Activated T-helper 2 cell treated with anti-CD3 and anti-CD28 coated beads, Interferon-gamma antibody, Interleukin-2, Interleukin-4, amounts not matched to agents 10 μg/mL and 5 μg/mL and 100 μg/mL, durations not matched to agents 14 hours and 24 hours and 36 hours (primary cell): ENCODE measurements around the gene TRIM56. TPM values are rescaled to one million over a fixed set of nuclear protein-coding genes. Genes with fewer than 3 reads are reported as not detected.
"Not testable (repeated sequence)": the region's sequence is repeated elsewhere in the genome, so short reads cannot be mapped to it uniquely, and the experiment has no call there.

Experiments
- DNase-seq: peaks from one replicate; pipeline ENCODE4 v3.0.0; 2021; ENCODE audit warnings: low spot score
- H3K27ac Mint-ChIP-seq: one replicate; pipeline ENCODE4 v1.8.0; 2021; ENCODE audit warnings: mixed read lengths
- H3K27me3 Mint-ChIP-seq: one replicate; pipeline ENCODE4 v1.8.0; 2021; ENCODE audit warnings: low read depth, mixed read lengths
- H3K36me3 Mint-ChIP-seq: one replicate; pipeline ENCODE4 v1.8.0; 2021; ENCODE audit warnings: low read depth, mixed read lengths
- H3K4me1 Mint-ChIP-seq: one replicate; pipeline ENCODE4 v1.8.0; 2021; ENCODE audit warnings: low read depth, mixed read lengths
- H3K4me3 Mint-ChIP-seq: one replicate; pipeline ENCODE4 v1.8.0; 2021; ENCODE audit warnings: low read depth, mild to moderate bottlenecking, moderate library complexity, mixed read lengths
- H3K9me3 Mint-ChIP-seq: one replicate; pipeline ENCODE4 v1.8.0; 2021; ENCODE audit warnings: mixed read lengths
- intact Hi-C: fragments of 100-400 bp; cut with micrococcal nuclease; formaldehyde crosslinking; loops from one replicate; pipeline ENCODE4 v1.15.1; 2023
- total RNA-seq: library from RNA; stranded (reverse); gene quantifications from 2 replicates; pipeline ENCODE4 v1.2.3, GENCODE V29; 2022

Gene TRIM56
- total RNA-seq, 1 donor from 2014 or later = 43.8 TPM

DNA sequence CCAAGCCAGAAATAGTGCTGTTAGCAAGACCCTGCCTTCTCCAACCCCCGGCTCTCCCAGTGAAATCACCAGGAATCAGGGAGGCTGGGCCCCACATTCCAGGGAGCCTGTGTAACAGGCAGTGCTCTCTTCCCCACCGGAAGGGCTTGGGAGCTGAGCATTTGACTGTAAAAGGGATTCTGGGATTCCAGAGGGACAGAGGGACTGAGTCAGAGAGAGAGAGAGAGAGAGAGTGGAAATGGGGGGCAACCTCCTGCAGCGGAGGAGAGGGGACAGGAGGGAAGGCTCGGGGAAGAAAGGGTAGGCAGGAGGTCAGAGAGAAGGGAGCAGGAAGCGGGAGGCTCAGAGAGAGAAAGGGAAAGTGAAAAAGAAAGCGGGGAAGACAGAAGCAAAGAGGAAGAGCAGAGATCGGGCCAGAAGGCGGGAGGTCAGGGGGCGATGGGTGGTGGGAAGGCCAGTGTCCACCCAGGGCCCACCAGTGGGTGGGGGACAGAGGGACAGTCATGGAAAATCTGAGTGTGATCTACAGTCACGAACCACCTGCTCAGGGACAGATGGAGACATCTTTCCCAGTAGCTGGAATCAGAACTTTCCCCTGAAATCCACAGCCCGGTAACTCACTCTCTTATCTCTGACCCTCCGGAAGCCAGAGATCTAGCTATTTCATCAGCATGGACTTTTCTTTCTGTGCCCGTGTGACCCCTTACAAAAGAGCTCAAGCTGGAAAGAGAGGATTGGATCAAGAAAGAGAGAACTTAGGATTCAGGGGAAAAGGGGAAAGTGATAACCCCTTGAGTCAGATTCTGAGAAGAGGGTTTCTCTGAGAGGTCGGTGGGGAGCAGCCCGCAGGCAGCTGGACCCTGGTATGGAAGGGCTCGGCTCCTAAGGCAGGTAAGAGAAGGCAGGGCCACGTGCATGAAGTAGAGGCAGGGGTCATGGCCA, 37.0 kb downstream of the TRIM56 start:
- intact Hi-C loops = no loop called here
- peak overlapping the region; percentile 31 for H3K4me3 Mint-ChIP-seq
- no peak overlapping the region for H3K27ac Mint-ChIP-seq
- peaks cover 37% of the 10 kb centered on the region for H3K4me1 Mint-ChIP-seq
- peaks cover 37% of the 10 kb centered on the region for H3K27me3 Mint-ChIP-seq
- H3K9me3 Mint-ChIP-seq = no peaks in the 10 kb centered on the region
- no peaks in the 10 kb centered on the region for H3K36me3 Mint-ChIP-seq
- DNase-seq = no peak

DNA sequence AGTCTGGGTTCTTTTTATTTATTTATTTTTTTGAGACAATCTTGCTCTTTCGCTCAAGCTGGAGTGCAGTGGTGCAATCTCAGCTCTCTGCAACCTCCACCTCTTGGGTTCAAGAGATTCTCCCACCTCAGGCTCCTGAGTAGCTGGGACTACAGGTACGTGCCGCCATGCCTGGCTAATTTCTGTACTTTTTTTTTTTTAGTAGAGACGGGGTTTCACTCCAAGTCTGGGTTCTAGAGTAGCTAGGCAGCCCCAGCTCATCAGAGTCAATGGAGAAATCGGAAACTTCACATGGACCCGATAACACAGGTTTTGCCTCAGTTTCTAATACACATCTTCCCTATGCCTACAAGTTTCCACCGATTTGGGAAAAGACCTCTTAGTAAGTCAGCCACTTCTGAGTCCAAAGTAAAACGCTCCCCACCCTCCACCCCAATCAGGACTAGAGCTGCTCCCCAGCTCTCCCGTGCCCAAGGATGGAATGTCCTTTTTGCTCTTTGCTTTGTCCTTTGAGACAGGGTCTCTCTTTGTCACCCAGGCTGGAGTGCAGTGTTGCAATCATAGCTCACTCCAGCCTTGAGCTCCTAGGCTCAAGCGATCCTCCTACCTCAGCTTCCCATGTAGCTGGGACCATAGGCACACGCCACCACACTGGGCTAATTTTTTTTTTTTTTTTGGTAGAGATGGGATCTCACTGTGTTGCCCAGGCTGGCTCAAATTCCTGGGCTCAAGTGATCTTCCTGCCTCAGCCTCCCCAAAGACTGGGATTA, 37.8 kb downstream of the TRIM56 start:
- Mint-ChIP-seq H3K9me3 (no peaks in the 10 kb centered on the region), H3K36me3 (no peaks in the 10 kb centered on the region), H3K4me1 (peaks cover 46% of the 10 kb centered on the region), H3K4me3 (no peak overlapping the region), H3K27me3 (peaks cover 45% of the 10 kb centered on the region), H3K27ac (no peak overlapping the region)
- intact Hi-C loops = no loop called here
- no peak for DNase-seq

DNA sequence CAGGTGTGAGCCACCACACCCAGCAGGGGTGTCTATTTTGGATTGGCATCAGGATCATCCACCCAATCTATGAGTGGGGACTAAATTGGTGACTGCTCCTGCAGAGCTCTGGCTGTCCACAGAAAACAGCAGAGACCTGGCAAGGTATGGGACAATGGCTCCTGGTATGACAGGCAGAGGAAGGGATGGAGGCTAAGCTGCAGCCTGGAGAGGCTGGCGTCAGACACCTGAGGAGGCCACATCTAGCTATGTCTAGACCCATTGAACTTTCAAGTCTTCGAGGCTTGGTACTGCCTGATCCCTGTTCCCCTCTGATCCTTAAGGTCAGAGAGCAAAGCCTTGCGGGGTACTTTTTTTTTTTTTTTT, 38.4 kb downstream of the TRIM56 start:
- intact Hi-C loops = loop anchor here (1.0 kb wide), 1 partner anchor 14 kb away; no protein-coding TSS in a partner anchor
- no peaks in the 10 kb centered on the region for H3K36me3 Mint-ChIP-seq
- peaks cover 47% of the 10 kb centered on the region for H3K4me1 Mint-ChIP-seq
- H3K27me3 Mint-ChIP-seq = peaks cover 49% of the 10 kb centered on the region
- H3K27ac Mint-ChIP-seq = no peak overlapping the region
- no peak overlapping the region for H3K4me3 Mint-ChIP-seq
- H3K9me3 Mint-ChIP-seq = no peaks in the 10 kb centered on the region
- no peak for DNase-seq

DNA sequence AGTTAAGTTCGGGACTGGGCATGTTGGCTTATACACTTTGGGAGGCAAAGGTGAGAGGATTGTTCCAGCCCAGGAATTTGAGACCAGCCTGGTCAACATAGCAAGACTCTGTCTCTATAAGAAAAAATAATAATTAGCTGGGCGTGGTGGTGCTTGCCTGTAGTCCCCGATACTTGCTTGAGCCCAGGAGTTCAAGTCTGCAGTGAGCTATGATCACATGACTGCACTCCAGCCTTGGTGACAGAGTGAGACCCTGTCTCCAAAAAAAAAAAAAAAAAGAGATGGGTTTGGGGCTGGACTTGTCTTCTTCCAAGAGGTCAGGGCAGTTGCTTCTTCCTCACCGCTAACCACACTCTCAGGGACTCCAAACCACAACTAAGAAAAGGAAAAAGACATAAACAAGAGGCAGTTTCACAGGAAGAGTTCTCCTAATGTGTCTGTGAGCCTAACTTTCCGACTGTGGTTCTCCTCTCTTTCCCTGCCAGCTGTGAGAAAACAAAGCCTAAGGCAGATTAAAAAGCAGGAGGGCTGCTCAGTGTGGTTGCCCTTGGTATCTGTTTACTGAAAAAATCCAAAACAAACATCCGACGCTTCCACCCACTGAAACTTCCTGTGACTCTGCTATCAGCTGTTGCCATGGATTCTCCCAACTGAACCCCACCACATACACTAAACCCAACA, 39.2 kb downstream of the TRIM56 start:
- Mint-ChIP-seq H3K27me3 (peaks cover 50% of the 10 kb centered on the region), H3K4me3 (peak overlapping the region; percentile 15), H3K27ac (peak overlapping the region; percentile 1), H3K4me1 (peaks cover 47% of the 10 kb centered on the region), H3K36me3 (no peaks in the 10 kb centered on the region), H3K9me3 (no peaks in the 10 kb centered on the region)
- DNase-seq = no peak
- intact Hi-C loops = loop anchor here (1.0 kb wide), 1 partner anchor 13 kb away; no protein-coding TSS in a partner anchor

DNA sequence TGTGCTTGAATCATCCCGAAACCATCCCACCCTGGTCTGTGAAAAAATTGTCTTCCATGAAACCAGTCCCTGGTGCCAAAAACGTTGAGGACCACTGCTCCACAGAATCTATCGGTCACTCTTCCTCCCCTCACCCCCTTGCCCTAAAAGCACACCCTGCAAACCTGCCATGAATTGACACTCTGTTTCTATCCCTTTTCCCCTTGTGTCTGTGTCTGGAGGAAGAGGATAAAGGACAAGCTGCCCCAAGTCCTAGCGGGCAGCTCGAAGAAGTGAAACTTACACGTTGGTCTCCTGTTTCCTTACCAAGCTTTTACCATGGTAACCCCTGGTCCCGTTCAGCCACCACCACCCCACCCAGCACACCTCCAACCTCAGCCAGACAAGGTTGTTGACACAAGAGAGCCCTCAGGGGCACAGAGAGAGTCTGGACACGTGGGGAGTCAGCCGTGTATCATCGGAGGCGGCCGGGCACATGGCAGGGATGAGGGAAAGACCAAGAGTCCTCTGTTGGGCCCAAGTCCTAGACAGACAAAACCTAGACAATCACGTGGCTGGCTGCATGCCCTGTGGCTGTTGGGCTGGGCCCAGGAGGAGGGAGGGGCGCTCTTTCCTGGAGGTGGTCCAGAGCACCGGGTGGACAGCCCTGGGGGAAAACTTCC, 40.8 kb downstream of the TRIM56 start:
- peaks cover 48% of the 10 kb centered on the region for H3K27me3 Mint-ChIP-seq
- H3K4me3 Mint-ChIP-seq = no peak overlapping the region
- DNase-seq = no peak
- no peak overlapping the region for H3K27ac Mint-ChIP-seq
- H3K9me3 Mint-ChIP-seq = no peaks in the 10 kb centered on the region
- H3K36me3 Mint-ChIP-seq = no peaks in the 10 kb centered on the region
- peaks cover 47% of the 10 kb centered on the region for H3K4me1 Mint-ChIP-seq
- intact Hi-C loops = no loop called here

DNA sequence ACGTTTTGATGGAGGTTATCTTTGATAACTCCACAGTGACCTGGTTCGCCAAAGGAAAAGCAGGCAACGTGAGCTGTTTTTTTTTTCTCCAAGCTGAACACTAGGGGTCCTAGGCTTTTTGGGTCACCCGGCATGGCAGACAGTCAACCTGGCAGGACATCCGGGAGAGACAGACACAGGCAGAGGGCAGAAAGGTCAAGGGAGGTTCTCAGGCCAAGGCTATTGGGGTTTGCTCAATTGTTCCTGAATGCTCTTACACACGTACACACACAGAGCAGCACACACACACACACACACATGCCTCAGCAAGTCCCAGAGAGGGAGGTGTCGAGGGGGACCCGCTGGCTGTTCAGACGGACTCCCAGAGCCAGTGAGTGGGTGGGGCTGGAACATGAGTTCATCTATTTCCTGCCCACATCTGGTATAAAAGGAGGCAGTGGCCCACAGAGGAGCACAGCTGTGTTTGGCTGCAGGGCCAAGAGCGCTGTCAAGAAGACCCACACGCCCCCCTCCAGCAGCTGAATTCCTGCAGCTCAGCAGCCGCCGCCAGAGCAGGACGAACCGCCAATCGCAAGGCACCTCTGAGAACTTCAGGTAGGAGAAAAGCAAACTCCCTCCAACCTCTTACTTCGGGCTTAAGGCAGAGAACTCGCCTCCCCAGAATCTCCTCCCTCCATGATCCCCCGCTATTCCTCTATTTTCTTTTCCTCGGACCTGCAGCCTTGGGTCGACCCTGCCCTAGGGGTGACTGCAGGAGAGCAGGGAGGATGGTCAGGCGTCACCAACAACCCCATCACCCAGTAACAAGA, 41.6 kb downstream of the TRIM56 start, which contains the start of gene SERPINE1:
TSS of gene SERPINE1 (plus strand) at position 454 of the 809 bp plus-strand sequence. CDS start 1,290 bp downstream, outside the sequence.
- peaks cover 43% of the 10 kb centered on the region for H3K4me1 Mint-ChIP-seq
- no peaks in the 10 kb centered on the region for H3K36me3 Mint-ChIP-seq
- peaks cover 46% of the 10 kb centered on the region for H3K27me3 Mint-ChIP-seq
- intact Hi-C loops = no loop called here
- H3K27ac Mint-ChIP-seq = no peak within 1 kb of the TSS
- H3K9me3 Mint-ChIP-seq = no peaks in the 10 kb centered on the region
- H3K4me3 Mint-ChIP-seq = peak within 1 kb of the TSS; percentile 41
- peak; percentile 63 for DNase-seq

DNA sequence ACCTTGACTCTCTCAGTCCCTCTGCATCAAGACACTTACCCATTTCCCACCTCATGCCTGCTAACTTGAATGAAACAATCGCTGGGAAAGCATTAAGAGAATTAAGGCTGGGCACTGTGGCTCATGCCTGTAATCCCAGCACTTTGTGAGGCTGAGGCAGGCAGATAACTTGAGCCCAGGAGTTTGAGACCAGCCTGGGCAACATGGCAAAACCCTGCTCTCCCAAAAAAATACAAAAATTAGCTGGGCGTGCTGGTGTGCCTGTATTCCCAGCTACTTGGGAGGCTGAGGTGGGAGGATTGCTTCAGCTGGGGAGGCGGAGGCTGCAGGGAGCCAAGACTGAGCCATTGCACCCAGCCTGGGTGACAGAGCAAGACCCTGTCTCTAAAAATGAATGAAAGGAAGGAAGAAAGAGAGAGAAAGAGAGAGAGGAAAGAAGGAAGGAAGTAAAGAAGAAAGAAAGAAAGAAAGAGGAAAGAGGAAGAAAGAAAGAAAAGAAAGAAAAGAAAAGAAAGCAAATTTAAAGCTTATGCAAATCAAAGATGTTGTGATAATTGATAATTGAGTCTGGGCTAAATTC, 42.3 kb downstream of the TRIM56 start:
- intact Hi-C loops = no loop called here
- no peak for DNase-seq
- no peaks in the 10 kb centered on the region for H3K9me3 Mint-ChIP-seq
- H3K4me3 Mint-ChIP-seq = no peak overlapping the region
- H3K27me3 Mint-ChIP-seq = peaks cover 42% of the 10 kb centered on the region
- peaks cover 37% of the 10 kb centered on the region for H3K4me1 Mint-ChIP-seq
- H3K36me3 Mint-ChIP-seq = no peaks in the 10 kb centered on the region
- H3K27ac Mint-ChIP-seq = no peak overlapping the region

DNA sequence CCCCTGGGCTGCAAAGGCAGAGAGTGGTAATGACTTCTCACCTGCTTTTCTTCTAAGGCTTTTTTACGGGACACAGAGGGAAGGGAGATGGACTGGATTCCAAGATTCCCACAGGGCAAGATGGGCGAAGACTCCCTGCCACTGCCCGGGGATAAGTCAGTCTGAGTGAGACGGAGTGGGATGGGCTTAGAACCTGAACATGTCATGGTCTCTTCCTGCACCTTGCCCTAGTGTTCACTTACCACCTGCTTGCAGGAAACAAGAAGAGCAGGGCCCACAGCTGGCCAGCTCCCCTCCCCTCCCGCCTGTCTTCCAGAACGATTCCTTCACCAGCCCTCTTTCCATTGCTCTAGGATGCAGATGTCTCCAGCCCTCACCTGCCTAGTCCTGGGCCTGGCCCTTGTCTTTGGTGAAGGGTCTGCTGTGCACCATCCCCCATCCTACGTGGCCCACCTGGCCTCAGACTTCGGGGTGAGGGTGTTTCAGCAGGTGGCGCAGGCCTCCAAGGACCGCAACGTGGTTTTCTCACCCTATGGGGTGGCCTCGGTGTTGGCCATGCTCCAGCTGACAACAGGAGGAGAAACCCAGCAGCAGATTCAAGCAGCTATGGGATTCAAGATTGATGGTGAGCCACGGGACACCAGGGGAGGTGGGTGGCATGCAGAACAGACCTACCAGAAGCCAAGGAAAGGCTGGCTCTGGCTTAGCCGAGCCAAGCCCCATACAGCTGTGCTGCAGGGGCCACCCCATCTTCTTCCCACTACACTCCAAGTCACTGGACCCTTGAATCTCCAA, 43.0 kb downstream of the TRIM56 start:
- intact Hi-C loops = no loop called here
- no peaks in the 10 kb centered on the region for H3K36me3 Mint-ChIP-seq
- H3K27me3 Mint-ChIP-seq = peaks cover 38% of the 10 kb centered on the region
- no peak overlapping the region for H3K4me3 Mint-ChIP-seq
- no peaks in the 10 kb centered on the region for H3K9me3 Mint-ChIP-seq
- no peak overlapping the region for H3K27ac Mint-ChIP-seq
- peaks cover 35% of the 10 kb centered on the region for H3K4me1 Mint-ChIP-seq
- DNase-seq = no peak

DNA sequence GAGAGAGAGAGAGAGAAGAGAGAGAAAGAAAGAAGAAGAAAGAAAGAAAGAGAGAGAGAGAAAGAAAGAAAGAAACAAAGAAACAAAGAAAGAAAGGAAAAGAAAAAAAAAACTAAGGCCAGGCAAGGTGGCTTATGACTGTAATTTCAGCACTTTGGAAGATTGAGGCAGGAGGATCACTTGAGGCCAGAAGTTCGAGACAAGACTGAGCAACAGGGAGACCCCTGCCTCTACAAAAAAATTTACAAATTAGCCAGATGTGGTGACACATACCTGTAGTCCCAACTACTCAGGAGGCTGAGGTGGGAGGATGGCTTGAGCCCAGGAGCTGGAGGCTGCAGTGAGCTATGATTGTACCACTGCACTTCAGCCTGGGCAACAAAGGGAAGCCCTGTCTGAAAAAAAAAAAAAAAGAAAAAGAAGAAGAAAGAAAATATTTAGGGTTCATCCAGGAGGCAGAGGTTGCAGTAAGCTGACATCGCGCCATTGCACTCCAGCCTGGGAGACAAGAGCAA, 44.4 kb downstream of the TRIM56 start:
- intact Hi-C loops = no loop called here
- Mint-ChIP-seq H3K9me3 (no peaks in the 10 kb centered on the region), H3K27ac (no peak overlapping the region), H3K36me3 (no peaks in the 10 kb centered on the region), H3K27me3 (peaks cover 40% of the 10 kb centered on the region), H3K4me3 (no peak overlapping the region), H3K4me1 (peaks cover 40% of the 10 kb centered on the region)
- DNase-seq = no peak

DNA sequence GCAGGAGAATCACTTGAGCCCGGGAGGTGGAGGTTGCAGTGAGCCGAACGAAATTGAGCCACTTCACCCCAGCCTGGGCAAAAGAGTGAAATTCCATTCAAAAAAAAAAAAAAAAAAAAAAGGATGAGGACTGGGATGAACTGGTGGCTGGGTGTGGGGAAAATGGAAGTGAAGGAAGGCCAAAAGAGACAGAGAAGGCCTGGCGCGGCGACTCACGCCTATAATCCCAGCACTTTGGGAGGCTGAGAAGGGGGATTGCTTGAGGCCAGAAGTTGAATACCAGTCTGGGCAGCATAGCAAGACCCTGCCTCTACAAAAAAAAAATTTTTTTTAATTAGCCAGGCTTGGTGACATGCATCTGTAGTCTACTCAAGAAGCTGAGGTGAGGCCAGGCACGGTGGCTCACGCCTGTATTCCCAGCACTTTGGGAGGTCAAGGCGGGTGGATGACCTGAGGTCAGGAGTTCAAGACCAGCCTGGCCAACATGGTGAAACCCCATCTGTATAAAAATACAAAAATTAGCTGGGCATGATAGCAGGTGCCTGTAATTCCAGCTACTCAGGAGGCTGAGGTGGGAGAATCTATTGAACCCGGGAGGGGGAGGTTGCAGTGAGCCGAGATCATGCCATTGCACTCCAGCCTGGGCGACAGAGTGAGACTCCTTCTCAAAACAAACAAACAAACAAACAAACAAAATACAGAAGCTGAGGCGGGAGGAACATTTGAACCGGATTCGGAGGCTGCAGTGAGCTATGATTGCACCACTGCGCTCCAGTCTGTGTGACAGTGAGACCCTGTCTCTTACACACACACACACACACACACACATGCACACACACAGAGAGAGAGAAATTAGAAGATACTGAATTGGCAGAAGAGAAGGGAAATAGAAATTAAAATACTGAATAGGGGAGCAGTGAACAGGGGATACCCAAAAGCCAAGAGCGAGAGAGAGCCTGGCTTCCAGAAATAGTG, 47.6 kb downstream of the TRIM56 start:
- DNase-seq, H3K27ac Mint-ChIP-seq, H3K4me3 Mint-ChIP-seq, H3K9me3 Mint-ChIP-seq, intact Hi-C loops, H3K36me3 Mint-ChIP-seq: not testable (repeated sequence)
- peaks cover 28% of the 10 kb centered on the region for H3K4me1 Mint-ChIP-seq
- peaks cover 37% of the 10 kb centered on the region for H3K27me3 Mint-ChIP-seq
